Activated T-cell treated with anti-CD3 and anti-CD28 coated beads, Interleukin-2, amount 50 U/mL, for 48 hours (primary cell): ENCODE measurements around the gene AP3S1.

Source experiments
- DNase-seq, 2 experiments: peaks; one replicate each; pipeline ENCODE4 v3.0.0-alpha.2; 2020

AP3S1 gene

DNA sequence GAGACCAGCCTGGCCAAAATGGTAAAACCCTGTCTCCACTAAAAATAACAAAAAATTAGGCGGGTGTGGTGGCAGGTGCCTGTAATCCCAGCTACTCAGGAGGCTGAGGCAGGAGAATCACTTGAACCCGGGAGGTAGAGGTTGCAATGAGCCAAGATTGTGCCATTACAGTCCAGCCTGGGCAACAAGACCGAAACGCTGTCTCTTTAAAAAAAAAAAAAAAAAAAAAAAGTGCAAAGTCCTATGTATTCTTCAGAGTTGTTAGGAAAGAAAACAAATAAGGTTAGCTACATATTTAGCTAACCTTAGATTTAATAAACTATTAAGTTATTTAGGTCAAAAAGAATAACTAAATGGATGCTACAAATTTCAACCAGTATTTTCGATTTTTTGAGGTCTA is 11.8 kb upstream of the AP3S1 start:
- no peak for DNase-seq

DNA sequence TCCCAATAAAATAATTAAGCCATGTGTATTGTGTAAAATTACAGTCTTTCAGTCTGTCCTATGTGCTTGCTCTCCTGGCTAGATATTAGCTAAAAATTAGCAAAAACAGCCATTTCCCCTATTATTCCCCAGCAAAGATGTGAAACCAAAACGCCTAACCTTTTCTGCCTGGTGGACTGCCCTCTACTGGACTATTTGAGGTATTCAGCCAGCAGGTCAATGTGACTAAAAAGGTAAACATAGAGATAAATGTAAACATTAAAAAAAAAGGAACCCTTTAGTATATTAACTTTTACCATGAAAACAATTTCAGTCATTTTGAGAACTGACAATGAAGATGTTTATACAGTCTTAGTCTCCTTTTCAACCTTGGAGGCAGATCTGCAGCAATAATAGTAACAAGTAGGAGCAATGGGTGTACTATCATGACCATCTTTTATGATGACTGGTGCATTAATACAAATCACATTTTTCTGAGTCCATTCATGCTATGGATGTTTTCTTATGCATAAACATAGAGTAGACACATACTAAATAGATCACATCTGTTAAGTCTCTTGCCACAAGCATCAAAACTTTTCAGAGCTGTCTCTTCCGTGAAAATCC is 10.5 kb upstream of the AP3S1 start:
- DNase-seq: no peak

DNA sequence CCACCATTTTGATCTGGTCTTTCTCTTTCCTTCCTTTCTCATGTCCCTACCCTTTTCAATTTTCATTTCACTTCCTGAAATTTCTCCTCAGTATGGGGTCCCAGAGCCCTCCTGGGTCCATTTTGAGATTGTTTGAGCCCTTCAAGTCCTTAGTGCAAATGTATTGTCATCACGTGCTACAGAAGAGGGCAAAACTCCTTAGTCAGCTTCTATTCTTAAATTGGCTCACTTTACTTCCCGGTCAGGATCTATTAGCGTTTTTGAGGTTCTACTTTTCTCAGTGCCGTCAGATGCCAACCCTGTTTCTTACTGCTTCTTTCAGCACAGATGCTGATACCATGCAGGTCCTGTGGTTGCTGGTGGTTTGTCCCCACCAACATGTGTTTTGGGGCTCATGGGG is 6.3 kb upstream of the AP3S1 start:
- DNase-seq: no peak

DNA sequence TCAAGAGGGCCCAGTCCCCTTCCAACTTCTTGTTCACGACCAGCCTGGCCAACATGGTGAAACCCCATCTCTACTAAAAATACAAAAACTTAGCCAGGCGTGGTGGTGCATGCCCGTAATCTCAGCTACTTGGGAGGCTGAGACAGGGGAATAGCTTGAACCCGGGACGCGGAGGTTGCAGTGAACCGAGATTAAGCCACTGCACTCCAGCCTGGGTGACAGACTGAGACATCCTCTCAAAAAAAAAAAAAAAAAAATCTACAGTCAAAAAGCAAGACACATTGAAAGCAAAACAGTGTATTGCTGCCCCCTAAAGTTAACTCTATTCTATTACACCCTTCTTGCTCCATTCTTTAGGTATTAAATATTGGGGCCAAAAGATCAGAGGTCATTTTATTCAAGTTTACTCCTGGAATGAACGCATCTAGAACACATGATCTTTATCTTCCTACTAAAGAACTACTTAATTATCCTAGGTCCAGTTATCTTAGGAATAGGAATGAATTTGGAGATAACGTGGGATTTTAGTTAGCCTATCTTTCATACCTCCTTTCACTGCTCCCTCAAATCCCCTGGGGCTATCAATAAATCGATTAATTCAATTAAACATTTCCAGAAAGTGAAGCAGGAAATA is 2.7 kb upstream of the AP3S1 start:
- DNase-seq: peak; percentile 35 to 39

DNA sequence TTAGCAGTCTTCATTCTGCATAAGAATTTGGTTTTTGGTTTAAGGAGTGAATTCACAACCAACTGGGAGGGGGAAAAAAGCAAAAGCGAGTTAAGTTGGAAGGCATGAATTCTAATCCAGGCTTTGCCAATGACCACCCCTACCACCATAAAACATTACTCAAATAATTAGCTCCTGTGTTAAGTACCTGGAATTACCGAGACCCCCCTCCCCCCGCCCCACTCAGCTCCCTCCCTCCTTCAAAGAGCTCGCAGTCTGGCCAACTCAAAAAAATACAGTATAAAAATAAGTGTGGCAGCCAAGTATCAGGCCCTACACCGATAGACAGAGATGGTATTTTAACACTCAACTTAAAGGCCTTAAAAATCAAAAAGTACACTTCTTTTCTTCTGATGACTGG is 862 bp upstream of the AP3S1 start:
- DNase-seq: no peak

DNA sequence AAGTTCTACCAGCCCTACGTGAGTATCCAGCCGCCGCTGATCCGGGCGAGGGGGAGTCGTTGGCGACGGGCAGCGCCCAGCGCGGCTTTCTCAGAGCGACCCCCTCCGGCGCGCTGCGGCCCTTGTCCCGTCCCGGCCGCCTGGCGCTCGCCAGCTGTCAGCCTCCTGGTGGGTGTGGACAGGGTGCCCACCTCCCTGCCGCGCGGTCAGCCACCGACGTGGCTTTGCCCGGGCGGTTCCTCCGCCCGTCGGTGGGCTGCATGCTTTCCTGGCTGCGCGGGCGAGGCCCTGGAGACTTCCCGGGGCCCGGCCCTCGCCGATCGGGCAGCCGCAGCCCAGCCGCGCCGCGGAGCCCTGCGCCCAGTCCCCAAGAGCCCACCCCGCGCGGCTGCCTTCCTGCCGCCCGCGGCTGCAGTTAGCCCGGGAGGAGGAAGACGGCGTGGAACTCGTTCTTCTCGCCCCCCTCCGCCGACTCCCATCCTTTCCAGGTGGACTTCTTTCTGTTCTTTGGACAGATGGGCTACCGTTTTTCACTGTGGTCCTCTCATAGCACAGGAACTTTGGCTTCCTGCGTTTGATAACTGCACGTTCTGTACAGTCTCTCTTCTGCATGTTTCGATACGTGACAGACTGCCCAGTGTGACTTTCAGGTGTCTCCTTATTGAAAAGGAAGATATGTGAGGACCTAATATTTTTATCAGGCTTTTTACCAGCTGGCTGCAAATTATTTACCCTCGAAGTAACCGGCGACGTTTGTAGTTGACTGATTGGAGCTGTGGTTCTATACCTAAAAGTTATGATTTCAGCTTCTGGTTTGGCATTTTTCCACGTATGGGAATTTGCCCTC is 577 bp downstream of the AP3S1 start:
- DNase-seq: peak in 1 of 2 experiments; percentile 45

DNA sequence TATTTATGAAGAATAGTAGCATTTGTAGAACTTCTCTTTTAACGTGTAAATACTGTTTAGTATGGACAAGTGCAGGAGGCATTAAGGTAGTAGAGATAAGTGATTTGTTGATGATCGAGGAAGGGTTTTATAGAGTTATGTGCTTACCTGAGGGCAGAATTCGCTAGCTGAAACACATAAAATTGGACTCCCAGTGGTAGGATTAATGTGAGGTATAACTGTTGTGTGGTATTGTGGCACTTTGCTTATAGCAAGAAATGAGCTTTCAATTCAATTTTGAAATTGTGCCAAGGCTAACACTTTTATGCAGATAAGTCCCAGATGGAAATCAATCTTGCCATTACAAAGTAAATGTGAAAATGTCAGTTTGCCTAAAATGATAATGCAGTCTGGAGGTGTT is 1.2 kb downstream of the AP3S1 start:
- DNase-seq: no peak

DNA sequence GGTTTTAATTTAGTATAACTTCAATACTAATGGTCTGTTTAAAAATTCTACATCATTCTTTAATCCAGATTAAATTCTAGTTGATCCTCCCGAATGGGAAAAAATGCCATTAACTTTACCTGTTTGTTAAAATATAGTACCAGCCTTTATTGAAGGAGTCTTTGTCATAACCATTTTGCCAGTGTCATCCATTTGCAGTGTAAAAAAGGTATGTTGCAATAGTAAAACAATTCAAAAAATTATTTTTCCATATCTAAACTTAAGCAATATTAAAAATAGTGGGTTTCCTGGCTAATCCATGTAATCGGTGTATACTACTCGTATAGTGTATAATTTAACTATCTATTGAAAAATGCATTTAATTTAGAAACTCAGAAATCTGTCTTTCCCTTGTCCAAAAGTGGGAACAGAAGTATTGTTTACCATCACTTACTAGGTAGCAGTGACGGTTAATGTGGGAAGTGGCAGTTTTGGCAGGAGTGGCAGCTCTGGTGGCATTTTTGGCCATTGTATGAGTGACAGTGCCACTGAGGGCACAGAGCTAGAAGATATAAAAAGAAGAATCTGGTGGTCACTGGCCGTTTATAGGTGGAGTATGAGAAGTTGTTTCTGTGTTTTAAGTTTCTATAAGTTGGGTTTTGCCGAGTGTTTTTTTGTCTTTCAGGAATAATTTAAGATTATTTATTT is 1.9 kb downstream of the AP3S1 start:
- no peak for DNase-seq

DNA sequence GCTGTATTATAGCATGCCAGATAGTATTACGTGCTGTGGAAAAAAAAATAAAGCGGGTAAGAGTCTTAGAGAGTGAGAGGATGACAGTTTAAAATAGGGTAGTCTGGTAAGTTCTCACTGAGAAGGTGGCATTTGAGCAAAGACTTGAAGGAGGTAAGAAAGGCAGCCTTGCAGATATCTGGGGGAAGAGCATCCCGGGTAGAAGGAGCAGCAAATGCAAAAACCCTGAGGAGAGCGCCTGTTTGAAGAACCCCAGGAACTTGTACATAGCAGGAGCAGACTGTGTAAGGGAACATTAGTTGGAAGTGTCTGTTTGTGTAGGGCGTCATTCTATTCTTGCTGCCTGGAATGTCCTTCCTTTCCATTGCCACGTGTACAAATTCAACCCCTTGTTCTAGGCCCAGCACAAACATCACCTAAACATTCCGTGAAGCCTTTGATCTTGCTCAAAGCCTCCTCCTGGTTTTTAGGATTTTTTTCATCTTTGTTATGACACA is 2.6 kb downstream of the AP3S1 start:
- no peak for DNase-seq

DNA sequence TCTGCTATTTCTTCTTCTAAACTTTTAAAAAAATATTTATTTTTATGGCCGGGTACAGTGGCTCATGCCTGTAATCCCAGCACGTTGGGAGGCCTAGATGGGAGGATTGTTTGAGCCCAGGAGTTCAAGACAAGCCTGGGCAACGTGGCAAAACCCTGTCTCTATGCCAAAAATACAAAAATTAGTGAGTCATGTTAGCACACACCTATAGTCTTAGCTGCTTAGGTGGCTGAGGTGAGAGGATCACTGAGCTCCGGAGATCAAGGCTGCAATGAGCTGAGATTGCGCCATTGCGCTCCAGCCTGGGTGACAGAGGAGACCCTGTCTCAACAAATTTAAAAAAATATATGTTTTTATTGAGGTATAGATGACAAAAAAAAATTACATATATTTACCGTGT is 5.6 kb downstream of the AP3S1 start:
- no peak for DNase-seq

DNA sequence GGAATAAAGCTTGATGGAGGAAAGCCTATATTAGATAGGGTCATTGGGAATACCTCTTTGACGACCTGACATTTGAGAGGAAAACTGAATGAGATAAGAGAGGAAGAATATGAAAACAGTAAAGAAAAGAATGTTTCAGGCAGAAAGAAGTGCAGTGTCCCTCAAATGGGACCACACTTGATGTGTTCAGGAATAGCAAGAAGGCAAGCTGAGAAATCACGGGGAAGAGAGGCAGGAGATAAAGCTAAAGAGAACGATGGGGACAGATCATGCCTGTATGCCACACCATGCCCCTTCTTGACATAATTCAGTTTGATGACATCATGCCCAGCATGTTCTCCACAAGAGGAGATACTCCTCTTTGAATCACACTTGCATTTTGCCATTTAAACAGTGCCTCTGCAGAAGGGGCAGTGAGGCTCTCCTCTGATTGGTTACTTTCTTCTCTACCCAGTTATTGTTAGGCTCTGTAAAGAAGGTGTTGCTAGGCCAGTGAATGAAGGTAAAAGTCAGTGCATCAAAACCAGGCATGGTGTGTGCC is 7.6 kb downstream of the AP3S1 start:
- no peak for DNase-seq

DNA sequence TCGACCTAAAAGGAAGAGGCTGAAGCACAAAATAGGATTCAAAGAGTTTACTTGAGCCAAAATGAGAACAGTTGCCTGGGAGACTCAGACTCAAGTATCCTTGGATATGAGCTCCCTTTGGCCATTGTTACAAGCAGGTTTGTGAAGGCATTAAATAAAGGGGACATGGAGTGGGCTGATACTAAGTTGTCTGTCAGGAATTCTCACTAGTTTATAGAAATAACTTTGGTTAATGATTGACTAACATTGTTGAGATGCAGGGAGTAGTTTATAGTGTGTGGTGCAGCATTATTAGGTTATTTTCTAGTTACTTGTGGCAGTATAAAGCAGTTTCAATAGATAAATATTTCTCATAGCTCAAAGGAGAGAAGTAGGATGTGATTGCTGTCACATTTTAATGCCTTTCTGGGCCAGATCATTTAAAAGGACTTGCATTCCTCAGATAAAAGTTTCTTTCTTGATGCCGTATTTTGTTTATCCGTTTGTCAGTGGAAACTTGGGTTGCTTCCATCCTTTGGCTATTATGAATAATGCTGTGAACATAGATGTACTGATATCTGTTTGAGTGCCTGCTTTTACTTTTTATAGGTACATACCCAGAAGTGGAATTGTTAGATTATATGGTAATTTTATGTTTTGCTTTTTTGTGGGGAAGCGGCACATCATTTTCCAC is 9.1 kb downstream of the AP3S1 start:
- no peak for DNase-seq

DNA sequence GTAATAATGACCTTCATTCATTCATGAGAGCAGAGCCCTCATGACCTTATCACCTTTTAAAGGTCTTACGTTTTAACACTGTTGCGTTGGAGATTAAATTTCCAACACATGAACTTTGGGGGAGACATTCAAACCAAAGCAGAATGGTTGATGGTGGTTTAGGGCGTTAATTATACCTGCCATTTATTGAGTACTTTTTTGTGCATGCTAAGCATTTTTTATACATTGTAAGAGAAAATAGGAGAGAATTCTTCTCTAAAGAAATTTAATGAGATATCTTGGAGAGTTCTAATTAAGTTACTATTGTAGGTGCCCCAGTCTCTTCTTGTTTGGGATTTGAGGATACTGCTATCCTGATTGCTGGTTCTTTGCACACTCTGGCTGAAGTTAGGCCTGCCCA is 12.4 kb downstream of the AP3S1 start:
- DNase-seq: no peak

DNA sequence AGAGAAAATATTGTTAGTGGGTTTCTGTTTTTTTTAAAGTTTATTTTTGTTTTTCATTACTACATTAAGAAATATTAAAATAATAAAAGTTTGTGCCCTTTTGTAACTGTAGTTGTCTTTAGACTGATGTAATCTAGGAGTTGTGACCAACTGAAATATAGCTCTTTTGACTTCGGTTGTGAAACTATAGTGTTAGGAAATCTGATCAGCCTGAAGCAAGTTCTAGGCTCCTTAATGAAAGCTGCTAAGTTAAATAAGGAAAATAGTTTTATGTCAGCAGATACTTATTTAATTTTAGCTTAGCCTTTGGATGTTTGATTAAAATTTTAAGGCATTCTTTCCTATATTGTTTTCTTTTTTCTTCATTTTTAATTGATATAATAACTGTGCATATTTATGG is 14.2 kb downstream of the AP3S1 start:
- no peak for DNase-seq

DNA sequence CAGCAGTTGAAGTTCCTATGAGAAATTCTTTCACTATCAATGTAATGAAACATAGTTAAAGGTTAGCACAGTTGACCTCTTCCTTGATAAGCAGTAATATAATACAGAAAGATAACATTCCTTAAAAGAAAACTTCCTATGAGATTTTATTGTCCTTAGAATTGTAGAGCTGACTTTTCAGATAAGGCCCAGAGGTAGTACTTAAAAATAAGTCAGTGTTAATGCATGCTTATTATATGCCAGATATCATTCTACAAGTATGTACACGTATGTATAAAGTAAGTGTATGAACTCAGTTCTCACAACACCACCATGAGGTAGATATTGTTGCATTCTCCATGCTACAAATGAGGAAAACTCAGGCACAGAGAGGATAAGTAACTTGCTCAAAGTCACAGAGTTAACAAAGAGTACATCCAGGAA is 15.3 kb downstream of the AP3S1 start:
- no peak for DNase-seq

DNA sequence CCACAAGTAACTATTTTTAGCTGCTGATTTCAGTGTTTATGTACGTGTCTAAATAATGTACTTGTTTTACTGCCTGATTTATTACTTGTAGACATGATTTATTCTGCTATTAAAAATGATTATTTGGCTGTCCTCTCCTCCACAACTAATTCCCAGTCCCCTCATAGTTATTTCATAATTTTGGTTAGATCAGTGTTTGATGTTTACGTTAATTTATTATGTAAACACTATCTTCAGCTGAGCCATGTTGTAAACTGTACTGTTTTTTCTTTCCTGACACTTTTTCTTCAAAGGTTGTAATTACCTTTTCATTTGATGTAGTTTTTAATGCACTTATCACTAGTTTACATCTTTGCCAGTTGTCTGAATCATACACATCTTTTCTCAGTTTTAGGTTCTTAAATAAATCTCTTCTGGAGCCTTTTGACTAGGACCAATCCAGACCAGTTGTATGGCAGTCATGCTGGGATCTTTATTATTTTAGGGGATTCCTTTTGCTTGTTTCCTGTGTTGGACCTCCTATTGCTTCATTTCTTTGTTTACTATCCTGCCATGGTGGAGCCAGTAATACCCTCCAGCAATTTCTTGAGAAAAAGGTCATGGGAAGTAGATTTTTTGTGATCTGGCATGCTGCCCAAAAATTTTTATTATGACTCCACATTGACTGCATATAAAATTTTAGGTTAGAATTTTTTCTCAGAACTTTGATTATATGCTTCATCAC is 16.1 kb downstream of the AP3S1 start:
- no peak for DNase-seq

DNA sequence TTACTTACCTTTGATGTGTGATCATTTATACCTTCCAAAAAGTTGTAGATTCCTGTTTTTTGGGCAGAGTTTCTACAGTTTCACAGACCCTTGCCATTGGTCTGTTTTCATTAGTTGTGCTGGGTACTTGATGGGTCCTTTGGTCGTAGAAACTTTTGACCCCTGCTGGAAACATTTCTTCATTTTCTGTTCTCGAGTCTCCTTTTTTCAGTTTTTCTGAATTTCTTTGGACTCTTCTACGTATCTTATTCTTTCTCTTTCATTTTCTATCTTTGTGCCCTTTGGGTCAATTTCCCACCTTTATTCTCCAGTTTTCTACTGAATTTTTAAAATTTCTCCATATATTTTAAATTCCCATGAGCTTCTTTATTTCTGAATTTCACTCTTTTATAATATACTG is 16.7 kb downstream of the AP3S1 start:
- DNase-seq: no peak

DNA sequence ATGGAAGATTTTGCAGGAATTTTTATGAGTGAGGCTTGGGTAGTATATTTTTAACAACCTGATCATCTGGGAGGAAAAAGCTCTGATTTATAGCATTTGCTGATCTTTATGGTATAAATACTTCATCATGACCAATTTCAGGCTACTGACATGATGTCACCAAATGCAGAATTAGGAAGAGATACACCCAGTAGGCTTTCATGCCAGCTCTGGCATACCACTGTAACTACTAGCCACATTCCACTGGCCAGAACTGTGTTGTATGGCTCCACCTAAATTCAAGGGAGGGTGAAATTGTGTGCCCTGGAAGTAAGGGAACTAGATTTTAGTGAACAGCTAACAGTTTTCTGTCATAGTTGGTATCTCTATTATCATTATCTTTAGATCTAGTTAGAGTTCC is 17.6 kb downstream of the AP3S1 start:
- no peak for DNase-seq

DNA sequence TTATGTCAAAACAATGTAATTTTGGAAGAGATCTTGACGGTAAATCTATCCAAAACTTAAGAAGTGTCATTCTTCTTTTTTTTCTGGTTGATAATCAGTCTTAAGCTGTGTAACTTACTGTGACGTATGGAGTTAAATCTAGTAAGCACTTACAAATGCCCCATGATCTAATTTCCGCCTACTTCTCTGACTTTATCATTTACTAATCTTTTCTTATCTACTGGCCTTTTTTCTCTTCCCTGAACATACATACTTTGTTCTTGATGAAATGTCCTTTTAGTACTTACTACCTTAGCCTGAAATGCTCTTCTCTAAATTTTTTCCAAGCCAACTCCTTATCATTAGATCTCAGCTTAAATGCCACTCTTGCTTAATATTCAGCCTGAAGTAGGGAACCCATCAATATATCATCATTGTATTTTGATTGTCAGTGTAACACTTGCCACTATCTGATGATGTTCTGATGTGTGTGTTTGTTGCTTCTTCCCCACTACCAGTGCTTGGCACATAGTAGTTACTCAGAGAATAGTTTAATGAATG is 27.6 kb downstream of the AP3S1 start:
- no peak for DNase-seq

DNA sequence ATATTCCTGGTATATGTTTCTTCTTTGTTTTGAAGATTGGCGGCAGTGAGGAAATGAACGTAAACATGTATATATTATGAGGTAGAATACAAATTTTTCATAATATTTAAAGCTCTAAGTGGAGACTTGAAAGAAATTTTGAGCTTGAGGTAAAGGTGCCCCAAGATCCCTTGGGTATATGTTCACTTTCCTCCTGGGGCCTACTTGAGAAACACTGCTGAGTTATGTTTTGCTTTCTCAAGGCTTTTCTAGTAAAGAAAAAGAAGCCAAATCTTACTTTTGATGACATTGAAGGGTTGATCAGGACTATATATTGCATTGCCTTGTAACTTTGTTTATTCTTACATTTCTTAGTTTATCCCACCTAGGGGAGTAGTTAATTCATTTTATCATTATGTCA is 30.7 kb downstream of the AP3S1 start:
- no peak for DNase-seq

DNA sequence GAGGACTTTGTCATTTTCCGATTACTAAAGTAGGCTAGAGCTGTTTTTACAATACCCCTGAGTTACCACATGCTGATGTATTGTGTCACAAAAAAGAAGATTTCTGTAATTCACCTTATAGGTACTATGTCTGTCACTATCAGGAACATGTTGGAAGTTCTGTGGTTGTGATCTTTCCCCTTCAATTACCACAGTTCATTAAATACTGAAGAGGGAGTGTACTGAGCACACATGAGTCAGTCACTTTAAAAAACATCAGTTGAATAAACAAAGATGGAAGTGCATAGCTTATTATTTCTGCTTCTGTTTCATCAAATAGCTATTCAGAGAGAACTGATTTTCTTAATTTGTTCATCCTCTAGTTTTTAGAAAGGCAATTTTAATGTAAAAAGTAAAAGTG is 31.7 kb downstream of the AP3S1 start:
- DNase-seq: no peak

DNA sequence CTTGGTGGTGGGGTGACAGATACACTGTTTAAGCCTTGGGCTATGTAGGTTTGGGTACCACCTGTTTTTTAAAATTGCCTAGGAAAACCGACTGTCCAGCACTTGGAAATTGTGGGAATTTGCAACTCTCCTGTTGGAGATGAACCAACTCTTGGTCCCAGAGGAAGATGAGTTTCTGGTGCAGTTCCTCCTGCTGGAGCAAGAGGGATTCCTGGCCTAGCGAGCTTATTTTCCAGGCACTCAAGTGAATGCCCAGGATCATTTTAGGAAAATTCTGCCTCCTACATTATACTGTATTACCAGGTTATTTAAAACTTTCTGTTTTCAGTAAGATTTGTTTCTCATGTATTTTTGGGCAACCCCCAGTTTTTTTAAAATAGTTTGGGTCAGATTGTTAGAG is 33.7 kb downstream of the AP3S1 start:
- no peak for DNase-seq
